Measurements from ENCODE around the gene GIPC3.

GRCh38 chr19:3591876-3592613 is 6.8 kb downstream of the GIPC3 start:
- TF ChIP-seq, protein P1, sequence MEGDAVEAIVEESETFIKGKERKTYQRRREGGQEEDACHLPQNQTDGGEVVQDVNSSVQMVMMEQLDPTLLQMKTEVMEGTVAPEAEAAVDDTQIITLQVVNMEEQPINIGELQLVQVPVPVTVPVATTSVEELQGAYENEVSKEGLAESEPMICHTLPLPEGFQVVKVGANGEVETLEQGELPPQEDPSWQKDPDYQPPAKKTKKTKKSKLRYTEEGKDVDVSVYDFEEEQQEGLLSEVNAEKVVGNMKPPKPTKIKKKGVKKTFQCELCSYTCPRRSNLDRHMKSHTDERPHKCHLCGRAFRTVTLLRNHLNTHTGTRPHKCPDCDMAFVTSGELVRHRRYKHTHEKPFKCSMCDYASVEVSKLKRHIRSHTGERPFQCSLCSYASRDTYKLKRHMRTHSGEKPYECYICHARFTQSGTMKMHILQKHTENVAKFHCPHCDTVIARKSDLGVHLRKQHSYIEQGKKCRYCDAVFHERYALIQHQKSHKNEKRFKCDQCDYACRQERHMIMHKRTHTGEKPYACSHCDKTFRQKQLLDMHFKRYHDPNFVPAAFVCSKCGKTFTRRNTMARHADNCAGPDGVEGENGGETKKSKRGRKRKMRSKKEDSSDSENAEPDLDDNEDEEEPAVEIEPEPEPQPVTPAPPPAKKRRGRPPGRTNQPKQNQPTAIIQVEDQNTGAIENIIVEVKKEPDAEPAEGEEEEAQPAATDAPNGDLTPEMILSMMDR (IDR thresholded peaks at IDR 0.05; ENCODE audit: control extremely low read depth in 1 of 3, insufficient read depth in 1 of 3, low read depth in 1 of 3, low read length in 3 of 3), result no peak
- no peak for TF ChIP-seq TAF1 (IDR thresholded peaks at IDR 0.05; ENCODE audit: low read depth, low read length)
